Kidney epithelial cell (primary cell): ENCODE measurements around the gene KIF3C. TPM values are rescaled to one million over a fixed set of nuclear protein-coding genes. Genes with fewer than 3 reads are reported as not detected.

ENCODE experiments used
- DNase-seq: peaks from one replicate; pipeline ENCODE4 v3.0.0-alpha.2; 2010; ENCODE audit warnings: low read depth
- H3K27me3 ChIP-seq: 2 replicates; pipeline ENCODE4 v1.6.0; 2011; ENCODE audit warnings: low read length; ENCODE audit not compliant: control insufficient read depth, insufficient read depth
- H3K36me3 ChIP-seq: 2 replicates; pipeline ENCODE4 v1.5.1; 2011; ENCODE audit warnings: low read length; ENCODE audit not compliant: control insufficient read depth, insufficient read depth
- H3K4me3 ChIP-seq: 2 replicates; pipeline ENCODE4 v1.5.1; 2011; ENCODE audit warnings: low read depth, mild to moderate bottlenecking, control low read depth, low read length
- total RNA-seq: library from RNA; depleted of rRNA; stranded (reverse); fragments of >200 nt; gene quantifications from 2 replicates; pipeline ENCODE4 v1.2.3, GENCODE V29; 2015
- TF ChIP-seq, protein P1 (sequence below): IDR thresholded peaks from 2 replicates; pipeline ENCODE4 v1.5.1; 2011; ENCODE audit warnings: mild to moderate bottlenecking, moderate library complexity, low read length, control low read depth, inconsistent platforms; ENCODE audit not compliant: insufficient read depth, poor library complexity, severe bottlenecking

The KIF3C gene
- total RNA-seq, 1 donor from 2014 or later = 58.3 TPM

GRCh38 chr2:25936889-25937545, 45.3 kb downstream of the KIF3C start:
- no peaks in the 10 kb centered on the region for H3K36me3 ChIP-seq
- no peak for DNase-seq
- TF ChIP-seq, protein P1, sequence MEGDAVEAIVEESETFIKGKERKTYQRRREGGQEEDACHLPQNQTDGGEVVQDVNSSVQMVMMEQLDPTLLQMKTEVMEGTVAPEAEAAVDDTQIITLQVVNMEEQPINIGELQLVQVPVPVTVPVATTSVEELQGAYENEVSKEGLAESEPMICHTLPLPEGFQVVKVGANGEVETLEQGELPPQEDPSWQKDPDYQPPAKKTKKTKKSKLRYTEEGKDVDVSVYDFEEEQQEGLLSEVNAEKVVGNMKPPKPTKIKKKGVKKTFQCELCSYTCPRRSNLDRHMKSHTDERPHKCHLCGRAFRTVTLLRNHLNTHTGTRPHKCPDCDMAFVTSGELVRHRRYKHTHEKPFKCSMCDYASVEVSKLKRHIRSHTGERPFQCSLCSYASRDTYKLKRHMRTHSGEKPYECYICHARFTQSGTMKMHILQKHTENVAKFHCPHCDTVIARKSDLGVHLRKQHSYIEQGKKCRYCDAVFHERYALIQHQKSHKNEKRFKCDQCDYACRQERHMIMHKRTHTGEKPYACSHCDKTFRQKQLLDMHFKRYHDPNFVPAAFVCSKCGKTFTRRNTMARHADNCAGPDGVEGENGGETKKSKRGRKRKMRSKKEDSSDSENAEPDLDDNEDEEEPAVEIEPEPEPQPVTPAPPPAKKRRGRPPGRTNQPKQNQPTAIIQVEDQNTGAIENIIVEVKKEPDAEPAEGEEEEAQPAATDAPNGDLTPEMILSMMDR = no peak
- H3K27me3 ChIP-seq = no peaks in the 10 kb centered on the region
- H3K4me3 ChIP-seq = no peak overlapping the region

- TF ChIP-seq, protein P1 = no peak
- Histone ChIP-seq H3K4me3 (no peak overlapping the region), H3K36me3 (peaks cover 4% of the 10 kb centered on the region), H3K27me3 (no peaks in the 10 kb centered on the region)
- DNase-seq = no peak
Observed at GRCh38 chr2:25933622-25934021, 48.7 kb downstream of the KIF3C start.

DNA sequence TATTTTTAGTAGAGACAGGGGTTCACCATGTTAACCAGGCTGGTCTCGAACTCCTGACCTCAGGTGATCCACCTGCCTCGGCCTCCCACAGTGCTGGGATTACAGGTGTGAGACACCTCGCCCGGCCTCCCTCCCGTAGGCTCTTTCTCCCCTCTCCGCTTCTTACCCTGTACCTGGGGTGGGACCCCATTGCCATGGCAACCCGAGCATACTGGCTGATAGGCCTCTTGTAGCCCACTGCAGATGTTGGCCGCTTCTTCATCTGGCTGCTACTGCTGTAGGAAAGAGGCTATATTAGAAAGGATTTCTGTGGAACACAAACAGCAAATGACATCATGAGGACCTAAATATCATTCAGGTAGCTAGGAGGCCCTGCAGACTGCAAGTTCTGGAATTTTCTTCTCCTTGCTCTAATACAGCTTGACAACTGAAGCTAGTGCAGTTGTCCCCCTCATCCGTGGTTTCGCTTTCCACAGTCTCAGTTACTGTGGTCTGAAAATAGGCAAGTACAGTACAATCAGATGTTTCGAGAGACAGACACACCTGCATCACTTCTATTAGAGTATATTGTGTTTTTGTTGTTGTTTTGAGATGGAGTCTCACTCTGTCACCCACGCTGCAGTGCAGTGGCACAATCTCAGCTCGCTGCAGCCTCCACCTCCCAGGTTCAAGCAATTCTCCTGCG, 52.4 kb downstream of the KIF3C start:
- Histone ChIP-seq H3K27me3 (no peaks in the 10 kb centered on the region), H3K4me3 (no peak overlapping the region), H3K36me3 (peaks cover 5% of the 10 kb centered on the region)
- TF ChIP-seq, protein P1 = no peak
- DNase-seq = no peak

- TF ChIP-seq, protein P1 = no peak
- no peaks in the 10 kb centered on the region for H3K27me3 ChIP-seq
- H3K36me3 ChIP-seq = peaks cover 5% of the 10 kb centered on the region
- no peak overlapping the region for H3K4me3 ChIP-seq
- DNase-seq = no peak
Observed at GRCh38 chr2:25928668-25929067, 53.6 kb downstream of the KIF3C start.

GRCh38 chr2:25926984-25927756, 55.1 kb downstream of the KIF3C start:
- DNase-seq = no peak
- Histone ChIP-seq H3K27me3 (no peaks in the 10 kb centered on the region), H3K36me3 (peaks cover 5% of the 10 kb centered on the region), H3K4me3 (no peak overlapping the region)
- TF ChIP-seq, protein P1 = no peak
